CD4-positive, alpha-beta T cell treated with Interleukin-15 for 4 hours (primary cell): ENCODE measurements around the gene DDN.
A peak's percentile ranks its signal among the peaks of the same experiment; 100 is the strongest.

Source experiments
- DNase-seq: peaks from one replicate; pipeline ENCODE4 v3.0.0-alpha.2; 2020; ENCODE audit warnings: low spot score

Gene DDN

DNA sequence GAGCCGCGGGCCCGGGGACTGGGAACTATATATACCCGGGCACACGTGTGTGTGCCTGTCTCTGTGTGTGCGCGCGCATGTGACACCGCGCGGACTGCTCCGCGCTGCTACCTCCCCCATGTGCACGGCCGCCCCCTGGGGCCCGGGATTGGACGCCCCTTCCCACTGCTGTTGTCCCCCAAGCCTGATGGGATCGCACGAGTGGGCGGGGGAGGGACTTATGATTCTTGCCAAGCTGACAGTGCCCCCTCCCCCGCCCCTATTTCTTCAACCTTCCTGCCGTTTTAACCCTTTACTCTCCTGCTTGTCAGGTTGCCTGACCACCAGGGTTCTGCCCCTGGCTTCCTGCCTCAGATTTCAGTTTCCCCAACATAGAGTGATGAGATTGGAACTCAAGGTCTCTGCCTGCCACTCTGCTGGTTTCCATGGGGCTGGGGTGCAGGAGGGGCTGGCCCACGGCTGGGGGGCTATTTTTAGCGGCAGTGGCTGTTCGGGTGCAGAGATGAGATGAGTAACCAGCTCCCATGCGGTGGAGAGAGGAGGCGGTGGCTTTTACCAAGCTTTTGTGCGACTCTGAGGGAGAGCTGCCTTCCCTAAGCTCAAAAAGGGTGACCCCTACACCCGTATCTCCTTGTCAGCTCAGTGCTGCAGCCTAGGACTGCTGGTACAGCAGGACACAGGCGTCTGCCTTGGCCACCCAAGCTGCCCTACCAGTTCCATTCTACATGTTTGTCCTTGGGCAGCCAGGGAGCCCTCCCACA is at the start of gene DDN:
Gene DDN (minus strand): TSS at position 5 of the 761 bp plus-strand sequence. CDS start 88 bp downstream, outside the sequence.
- no peak for DNase-seq

DNA sequence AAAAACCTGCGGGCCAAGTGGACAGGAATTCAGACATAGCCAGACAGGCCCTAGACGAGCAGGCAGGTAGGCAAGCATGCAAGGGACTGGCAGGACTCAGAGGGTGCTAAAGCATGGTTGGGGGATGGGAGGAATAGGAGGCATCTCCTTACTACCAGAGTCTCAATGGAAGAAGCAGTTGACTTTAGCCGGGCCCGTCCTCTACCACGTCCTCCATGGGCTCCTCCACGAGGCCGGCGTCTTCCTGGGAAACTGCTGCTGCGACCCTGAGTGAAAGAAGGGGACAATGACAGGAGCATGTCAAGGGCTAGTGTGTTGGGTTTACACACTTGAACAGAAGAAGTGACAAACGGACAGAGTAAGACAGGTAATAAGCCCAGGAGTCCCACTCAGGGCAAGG is 49.8 kb upstream of the DDN start:
- DNase-seq = no peak

DNA sequence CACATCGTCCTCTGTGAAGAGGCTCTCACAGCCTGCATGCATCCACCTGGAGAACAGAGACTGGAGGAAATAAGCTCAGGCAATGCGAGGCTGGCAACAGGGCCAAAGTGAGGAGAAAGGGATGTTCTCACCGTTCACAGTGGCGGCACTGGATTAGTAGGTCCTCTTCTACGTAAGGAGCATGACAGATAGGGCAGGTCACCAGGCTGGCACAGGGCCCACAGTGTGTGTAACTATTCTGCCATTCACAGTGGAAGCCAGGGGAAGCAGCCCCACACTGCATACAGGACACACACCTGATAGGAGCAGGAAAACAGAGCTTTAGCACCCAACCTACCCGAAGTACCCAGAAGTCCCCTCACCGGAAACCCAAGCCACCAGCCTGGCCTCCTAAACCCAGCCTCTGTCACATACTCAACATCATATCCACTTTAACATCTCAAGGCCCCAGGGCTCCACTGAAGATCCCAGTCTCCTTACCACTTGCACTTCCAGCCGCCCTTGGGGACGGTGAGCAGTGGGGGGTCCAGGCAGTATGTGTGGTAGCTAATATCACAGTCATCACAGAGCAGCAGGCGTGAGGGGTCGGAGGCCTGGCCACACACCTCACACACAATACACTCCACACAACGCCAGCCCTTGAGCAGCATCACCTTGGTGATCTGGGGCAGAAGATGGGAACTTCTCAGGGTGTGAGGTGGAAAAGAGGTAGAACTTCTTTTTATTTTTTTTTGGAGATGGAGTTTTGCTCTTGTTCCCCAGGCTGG is 47.1 kb upstream of the DDN start:
- no peak for DNase-seq

DNA sequence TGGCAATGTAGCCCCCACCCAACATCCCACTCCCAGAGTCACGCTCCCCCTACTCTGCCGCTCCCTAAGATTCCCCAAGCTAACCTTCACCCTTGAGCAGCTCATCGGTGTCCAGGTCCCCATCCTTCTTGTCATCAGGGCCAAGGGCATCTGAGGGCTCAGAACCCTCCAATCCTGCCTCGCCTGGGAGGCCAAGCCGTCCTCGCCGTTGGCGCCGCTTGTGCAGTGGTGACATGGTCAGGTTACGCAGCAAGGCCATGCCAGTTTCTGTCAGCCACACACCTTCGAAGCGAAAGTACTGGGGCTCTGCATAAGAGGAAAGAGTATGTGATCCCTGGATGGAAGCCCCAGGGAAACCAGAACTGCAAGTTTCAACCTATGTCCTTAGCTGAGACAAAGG is 45.5 kb upstream of the DDN start:
- DNase-seq = no peak

DNA sequence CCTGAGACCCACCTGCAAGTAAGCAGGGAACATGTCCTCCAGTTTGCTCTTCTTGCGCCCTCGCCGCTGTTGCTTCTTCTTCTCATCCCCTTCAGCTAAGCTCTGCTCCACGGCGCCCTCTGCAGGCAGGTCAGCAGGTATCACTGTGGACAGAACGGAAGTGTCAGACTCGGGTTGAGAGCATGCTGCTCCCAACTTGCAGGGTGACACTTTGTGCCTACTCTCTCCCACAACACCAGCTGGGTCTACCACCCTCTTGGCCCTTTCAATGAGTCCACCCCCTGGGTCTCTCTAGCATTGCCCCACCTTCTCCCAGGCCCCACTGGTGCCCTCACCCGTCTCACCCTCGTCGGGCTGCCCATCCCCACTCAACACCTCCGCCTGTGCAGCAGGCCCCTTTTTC is 44.7 kb upstream of the DDN start:
- DNase-seq = peak; percentile 82

DNA sequence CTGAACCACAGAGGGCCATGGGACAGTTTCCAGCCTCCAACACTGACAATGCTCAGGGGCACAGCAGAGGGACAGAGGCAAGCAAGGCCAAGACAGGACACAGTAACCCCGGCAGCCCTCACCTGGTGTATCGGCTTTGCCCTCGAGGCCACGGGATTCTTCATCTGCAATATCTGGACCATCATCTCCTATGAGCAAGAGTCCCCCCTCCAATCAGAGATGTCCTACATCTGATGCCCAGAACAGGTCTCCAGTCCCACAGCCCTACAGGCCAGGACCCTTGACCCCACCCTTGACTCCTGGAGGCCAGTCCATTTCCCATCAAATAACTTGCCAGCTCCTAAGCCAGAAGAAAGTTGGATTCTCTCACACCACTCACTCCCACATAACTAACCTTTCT is 44.1 kb upstream of the DDN start:
- no peak for DNase-seq

DNA sequence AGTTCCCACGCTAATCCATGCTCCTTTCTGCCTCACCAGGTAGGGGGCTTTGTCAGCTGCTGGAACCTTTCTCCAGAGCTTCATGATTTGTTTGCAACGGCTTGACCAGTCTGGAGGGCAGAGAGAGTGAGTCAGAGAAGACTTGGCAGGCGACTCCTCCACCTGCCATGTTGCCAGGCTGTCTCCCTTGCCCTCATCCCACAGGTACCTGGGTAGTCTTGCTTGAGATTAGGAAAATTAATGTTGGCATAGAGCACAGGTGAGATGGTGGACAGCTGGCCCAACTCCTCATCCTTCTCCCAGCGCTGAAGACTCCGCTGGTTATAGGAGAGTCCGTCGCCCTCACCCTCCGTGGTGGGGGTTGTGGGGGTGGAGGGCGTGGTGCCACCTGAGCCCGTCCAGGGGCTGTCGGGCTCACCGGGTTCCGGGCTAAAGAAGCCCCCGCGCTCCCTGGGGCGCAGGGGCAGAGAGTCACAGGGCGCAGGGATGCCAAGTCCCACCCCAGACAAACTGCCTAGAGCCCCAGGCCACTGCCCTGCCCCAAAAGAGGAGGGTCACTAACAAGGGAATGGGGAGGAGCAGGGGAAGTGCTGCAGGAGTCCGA is 42.8 kb upstream of the DDN start:
- DNase-seq = no peak

DNA sequence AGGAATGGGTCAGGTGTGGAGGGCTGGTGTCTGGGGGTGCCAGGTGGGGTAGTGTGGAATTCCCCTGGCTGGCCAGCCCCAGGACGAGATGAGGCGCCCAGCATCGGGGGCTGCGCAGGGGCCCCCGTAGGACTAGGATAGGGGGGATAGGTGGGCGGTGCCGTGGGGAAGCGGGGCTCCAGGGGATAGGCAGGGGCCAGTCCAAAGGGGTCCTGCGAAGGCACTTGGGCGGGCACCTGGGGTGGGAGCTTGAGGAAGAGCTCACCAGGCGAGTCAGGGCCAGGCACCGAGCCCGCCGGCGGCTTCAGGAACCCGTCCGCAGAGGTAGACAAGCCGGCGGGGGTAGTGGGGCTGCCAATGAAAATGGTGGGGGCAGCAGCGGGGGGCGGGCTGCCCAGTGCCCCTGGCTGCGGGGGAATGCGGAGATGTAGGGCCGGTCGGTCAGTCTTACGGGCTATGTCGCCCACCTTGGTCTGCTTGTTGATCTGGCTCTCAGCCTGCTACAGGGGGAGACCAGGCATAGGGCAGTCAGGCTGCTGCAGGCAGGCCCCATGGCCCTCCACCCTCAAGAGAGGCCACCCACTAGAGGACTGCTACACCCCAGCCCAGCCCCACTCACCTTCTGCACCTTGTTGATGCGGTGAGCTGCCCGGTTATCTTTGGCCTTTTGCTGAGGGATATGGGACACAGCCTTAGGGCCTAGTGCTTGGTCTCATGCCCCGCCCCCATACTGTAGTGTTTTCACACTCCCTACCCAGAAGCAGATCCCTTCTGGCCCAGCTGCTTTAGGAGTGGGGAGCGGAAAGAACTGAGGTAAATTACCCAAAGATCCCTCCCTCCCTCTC is 42.1 kb upstream of the DDN start:
- no peak for DNase-seq

DNA sequence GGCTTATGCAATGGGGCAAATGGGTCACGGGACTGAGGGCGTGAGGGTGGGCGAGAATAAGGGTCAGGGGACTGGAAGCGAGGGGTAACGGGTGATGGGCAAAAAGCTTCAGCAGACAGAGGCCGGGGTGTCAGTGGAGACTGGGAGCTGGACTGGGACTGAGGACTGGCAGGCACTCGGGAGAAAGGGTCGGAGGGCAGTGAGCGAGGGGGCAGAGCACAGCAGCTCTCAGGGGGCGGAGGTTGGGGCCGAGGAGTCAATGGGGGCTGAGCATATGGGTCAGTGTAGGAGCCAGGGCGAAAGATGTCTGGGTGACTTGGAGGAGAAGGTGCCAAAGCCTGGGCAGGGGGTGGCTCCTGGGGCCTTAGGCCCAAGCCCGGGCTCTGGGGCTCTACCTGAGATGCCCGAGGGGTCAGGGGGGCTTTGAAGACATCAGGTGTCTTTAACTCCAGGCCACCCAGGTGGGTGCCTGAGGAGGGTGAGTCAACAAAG is 41.2 kb upstream of the DDN start:
- no peak for DNase-seq

DNA sequence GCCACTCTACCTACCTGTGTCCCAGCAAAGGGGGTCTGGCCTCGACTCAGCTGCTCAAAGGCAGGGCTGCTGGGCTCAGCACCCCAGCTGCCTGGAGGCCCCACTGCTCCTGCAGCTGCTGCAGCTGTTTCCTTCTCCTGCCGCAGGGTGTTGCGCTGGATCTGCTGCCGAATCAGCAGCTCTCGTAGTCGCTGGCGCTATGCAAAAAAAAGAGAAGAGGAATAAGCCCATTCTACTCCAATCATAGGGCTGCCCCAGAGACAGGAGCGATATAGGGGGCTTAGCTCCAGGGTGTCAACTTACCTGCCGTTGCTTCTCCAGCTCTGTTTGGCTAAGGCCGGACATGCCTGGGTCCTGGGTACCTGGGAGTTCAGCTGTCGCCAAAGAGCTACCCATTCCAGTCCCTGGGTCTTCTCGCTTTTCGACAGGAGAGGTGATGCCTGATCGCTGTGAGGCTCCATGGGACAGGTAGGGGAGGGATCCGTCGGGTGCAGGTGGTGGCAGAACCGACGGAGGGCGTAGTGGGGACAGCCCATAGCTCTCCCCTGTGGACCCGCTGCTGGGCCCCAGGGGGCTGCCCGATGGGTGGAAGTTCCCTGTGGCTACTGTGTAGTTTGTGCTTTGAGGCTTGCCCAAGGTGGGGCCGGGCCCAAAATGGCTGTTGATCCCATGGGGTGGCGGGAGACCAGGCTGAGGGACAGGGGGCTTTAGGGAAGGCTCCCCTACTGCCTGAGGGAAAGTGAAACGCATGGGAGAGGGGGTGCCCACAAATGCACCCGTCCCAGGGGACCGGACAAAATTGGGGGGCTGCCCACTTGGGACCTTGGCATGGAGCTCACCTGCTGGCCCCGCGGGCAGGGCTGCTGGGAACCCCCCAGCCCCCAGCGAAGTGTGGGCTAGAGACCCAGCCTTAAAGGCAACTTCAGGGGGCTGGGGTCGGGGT is 40.5 kb upstream of the DDN start:
- DNase-seq = no peak

DNA sequence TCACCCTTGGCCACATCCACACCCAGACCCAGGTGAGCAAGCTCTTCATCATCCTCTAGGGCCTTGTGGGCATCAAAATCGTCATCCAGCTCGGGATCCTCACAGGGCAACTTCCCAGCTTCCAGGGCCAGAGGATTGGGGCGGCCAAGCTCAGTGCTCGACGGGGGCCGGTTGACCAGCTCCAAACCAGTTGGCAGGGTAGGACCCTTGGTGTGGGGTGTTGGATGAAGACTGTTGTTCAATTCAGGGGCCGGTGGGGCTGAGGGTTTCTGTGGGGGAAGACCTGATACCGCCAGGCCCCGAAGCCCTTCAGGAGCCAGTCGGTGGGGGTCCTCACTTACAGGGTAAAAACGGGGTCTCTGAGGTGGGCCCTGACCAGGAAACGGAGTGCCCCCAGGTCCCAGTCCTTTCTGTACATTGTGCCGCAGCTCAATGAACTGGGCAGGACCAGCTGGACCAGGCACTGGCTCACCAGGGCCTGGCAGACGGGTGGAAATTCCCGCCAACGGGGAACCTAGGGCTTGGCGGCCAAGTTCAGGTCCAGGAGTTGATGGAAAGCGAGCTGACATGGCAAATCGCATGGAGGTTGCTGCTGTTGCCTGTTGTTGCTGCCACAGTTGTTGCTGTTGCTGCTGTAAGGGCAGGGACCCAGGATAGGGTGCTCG is 39.2 kb upstream of the DDN start:
- DNase-seq = no peak

DNA sequence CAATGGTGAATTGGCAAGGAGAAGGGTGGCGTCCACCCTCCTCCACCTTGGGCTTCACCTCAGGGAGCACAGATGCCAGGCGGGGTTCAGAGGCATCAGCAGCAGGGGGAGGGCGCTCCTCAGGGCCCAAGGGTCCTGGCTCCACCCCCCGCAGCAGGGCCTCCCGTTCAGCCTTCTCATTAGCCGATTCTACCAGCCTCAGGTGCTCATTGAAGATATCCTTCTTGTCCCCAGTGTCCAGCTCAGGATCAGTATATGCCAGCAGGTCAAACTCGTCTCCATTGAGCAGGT is 38.7 kb upstream of the DDN start:
- DNase-seq = no peak

DNA sequence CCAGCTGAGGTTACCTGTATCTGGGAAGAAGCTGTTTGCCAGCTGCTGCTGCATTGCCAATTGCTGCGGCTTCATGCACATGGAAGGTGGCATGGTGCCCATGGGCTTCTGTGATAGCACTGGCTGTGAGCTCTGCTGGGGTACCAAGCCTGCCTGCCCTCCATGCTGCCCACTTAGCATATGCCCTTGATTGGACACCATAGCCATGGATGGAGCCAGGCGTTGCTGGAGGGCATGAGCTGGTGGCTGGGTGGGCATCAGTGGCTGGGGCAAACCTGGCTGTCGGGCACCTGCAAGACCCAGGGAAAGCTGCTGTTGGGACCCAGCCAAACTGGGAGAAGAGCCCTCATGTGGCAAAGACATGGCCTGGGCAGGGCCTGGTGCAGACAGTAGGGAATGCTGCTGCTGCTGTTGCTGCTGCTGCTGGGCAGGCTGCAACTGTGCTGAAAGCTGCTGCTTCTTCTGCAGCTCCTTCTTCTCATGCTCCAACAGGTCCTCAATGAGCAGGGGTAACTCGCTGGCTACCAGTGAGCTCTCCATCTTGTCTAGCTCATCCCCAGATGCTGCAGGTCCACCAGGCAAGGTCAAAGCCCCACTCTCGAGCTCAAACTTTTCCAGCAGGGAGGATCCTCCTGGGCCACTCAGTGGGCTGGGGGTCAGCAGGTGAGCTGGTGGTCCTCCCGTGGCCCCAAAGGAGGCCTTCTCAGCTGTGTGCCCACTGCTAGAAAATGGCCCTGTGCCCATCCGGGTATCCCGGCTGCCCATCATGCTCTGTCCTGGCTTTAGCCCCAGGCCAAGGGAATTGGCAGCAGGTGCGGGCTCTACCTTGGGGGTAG is 38.2 kb upstream of the DDN start:
- no peak for DNase-seq

DNA sequence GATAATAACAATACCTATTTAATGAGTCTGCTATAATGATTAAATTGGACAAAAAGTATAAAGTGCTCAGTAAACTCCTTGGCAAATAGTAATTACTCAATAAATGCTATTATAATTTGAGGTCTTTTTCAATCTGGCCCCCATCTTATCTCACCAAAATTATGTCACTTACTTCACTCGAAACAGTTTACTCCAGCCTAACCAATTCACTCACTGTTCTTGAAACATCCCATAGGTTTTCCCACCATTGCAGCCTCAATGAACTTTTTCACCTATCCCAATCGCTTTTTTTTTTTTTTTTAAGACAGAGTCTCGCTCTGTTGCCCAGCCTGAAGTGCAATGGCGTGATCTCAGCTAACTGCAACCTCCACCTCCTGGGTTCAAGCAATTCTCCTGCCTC is 36.9 kb upstream of the DDN start:
- no peak for DNase-seq

DNA sequence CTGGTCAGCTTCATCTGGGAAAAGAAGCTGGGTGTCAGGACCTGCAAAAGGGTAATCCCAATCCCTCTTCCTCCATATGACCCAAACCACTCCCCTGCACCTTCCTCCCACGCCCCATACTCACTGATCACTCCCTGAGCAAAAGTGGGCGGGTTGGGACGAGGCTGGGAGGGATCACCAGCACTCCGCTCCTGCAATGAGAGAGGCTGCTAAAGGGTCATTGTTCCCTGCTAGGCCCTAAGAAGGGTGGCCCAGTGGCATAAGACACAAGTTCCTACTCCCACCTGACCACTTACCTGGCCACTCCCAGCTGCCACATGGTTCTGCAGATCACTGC is 35.1 kb upstream of the DDN start:
- DNase-seq = no peak

DNA sequence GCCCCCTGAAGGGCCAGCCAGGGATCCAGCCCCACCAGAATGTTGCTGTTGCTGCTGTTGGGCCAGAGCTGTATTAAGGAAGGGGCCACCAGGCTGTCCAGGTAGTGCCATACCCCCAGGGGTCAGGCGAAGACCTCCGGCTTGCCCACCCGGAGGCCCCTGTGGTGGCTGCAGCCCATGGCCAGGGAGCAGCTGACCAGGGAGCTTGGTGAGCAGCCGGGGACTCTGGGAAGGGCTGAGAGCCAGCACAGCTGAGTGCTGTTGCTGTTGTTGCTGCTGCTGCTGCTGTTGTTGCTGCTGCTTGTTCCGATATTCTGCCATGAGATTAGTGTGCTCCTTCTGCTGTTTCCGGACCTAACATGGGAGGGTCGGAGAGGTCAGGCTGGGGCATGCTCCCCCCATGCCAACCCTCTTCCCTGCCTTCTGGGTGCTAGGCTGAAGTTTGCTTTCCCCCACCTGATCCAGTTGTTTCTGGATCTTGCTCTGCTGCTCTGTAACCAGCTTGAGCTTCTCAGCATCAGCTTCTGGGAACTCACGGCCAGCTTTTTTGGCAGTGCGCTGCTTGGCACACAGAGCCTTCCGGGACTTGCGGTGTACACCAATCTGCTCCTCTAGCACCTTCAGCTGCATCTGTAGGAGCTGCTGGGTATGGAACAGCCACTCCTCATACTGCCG is 34.6 kb upstream of the DDN start:
- no peak for DNase-seq

DNA sequence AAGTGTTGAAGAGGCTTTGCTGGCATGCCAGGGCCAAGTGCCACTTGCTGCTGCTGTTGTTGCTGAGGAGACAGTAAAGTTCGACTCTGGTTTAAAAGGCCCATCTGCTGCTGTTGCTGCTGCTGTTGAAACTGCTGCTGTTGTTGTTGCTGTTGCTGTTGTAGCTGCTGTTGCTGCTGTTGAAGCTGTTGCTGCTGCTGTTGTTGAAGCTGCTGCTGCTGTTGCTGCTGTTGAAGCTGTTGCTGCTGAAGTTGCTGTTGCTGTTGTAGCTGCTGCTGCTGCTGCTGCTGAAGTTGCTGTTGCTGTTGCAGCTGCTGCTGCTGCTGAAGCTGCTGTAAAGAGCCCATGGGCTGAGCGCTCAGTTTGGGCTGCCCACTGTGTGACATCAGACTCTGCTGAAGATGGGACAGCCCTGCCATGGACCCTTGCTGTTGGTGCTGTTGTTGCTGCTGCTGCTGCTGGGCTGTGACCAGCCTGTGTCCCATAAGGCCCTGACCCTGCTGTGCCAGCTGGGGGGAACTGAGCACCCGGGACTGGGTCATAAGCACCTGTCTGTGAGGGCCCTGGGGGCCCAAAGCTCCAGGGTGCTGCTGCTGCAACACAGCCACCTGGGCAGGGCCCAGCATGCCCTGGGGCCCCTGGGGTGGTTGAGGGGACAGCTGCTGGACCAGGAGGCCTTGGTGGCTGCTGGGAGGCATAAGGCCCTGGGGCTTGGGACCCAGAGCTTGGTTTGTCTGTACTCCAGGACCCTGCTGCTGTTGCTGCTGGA is 33.7 kb upstream of the DDN start:
- no peak for DNase-seq

DNA sequence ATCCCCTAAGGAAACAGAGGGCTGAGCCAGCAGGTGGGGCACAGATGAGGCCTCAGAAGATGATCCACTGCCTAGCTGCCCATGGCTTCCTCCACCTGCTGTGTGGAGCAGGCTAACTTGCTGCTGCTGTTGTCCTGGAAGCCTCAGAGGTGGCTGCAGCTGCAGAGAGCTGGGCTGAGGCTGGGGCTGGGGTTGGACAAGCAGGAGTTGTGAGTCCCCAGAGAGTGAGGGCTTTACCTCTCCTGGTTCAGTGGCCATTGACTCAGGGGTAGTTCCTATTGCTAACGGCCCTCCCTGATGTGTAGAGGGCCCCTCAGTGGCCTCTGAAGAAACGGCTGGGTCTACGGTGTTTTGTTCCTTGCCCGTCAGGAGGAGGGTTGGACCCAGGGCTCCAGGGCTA is 33.1 kb upstream of the DDN start:
- no peak for DNase-seq
